GM12872 (cell line): ENCODE results near the gene ZNHIT2.

Source experiments
- TF ChIP-seq, protein P1 (sequence below): IDR thresholded peaks from 3 replicates; pipeline ENCODE4 v1.5.1; 2011; ENCODE audit warnings: low read depth, mild to moderate bottlenecking, low read length, moderate library complexity; ENCODE audit not compliant: insufficient read depth

The ZNHIT2 gene

GRCh38 chr11:65120831-65121230, 3.3 kb upstream of the ZNHIT2 start:
- TF ChIP-seq, protein P1, sequence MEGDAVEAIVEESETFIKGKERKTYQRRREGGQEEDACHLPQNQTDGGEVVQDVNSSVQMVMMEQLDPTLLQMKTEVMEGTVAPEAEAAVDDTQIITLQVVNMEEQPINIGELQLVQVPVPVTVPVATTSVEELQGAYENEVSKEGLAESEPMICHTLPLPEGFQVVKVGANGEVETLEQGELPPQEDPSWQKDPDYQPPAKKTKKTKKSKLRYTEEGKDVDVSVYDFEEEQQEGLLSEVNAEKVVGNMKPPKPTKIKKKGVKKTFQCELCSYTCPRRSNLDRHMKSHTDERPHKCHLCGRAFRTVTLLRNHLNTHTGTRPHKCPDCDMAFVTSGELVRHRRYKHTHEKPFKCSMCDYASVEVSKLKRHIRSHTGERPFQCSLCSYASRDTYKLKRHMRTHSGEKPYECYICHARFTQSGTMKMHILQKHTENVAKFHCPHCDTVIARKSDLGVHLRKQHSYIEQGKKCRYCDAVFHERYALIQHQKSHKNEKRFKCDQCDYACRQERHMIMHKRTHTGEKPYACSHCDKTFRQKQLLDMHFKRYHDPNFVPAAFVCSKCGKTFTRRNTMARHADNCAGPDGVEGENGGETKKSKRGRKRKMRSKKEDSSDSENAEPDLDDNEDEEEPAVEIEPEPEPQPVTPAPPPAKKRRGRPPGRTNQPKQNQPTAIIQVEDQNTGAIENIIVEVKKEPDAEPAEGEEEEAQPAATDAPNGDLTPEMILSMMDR = no peak

- TF ChIP-seq, protein P1 = no peak
These were observed 2.1 kb upstream of the ZNHIT2 start for GRCh38 chr11:65119670-65119995.

- TF ChIP-seq, protein P1 = no peak
These were observed 766 bp upstream of the ZNHIT2 start for GRCh38 chr11:65118097-65118837.

DNA sequence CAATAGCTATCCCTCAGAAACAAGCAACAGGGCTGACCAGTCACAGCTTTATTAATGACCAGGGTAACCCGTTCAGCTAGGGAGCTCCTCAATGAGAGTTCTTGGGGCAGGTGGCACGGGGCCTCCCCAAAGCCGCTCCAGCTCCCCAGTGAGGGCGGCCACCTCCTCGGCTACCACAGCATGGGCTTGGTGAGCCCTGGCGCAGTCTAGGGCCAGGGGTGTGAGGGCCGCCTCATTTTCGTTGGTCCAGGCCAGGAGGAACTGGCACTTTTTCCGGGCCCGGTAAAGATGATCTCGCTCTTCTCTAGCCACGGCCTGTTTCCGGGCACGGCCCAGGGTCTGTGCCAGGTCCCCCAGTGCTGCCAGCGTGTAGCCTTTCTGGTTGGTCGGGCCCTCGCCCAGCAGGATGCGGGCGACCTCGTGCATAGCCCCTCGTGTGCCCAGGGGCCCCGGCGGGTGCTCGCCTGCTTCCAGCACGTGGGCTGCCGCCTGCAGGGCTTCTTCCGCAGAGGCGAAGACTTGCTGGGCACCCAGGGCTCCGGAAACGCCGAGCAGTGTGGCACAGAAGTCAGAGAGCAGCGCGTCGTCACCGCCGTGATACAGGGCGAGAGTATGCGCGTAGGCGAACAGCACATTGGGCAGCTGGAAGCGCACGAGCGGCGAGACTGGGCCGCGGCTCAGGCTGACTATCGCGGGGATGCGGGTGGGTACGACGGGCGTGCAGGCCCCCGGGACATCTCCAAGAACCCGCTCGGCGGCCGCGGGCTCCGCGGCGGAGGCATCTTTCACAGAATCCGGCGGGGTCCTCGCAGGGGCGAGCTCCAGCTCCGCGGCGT, 913 bp downstream of the ZNHIT2 start:
- TF ChIP-seq, protein P1 = no peak

- TF ChIP-seq, protein P1 = no peak
These were observed 2.0 kb downstream of the ZNHIT2 start for GRCh38 chr11:65115361-65116082.

GRCh38 chr11:65114538-65115171, 2.8 kb downstream of the ZNHIT2 start:
- TF ChIP-seq, protein P1 = no peak

DNA sequence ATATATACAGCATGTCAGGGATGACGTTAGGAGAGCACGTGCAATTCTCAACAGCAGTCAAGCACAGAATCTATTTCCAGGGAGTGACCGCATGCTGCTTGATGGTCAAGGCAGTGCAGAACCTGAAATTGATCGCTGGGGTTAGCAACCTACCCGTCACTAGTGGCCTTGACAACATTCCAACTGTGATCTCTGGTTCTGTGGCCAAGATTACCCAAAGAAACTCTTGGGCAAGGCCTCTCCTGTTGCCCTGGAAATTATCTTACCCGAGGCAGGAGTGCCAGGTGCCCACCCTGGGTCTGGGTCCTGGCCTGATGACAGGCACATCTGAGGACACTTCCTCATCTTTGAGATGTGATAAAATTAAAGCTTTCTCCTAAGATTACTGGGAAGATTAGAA, 3.7 kb downstream of the ZNHIT2 start:
- TF ChIP-seq, protein P1 = no peak
